ENCODE measurements around the gene UBE2M.

GRCh38 chr19:58513694-58514563 lies 44.5 kb downstream of the UBE2M start:
- no peak for TF ChIP-seq SUZ12 (IDR thresholded peaks at IDR 0.05; ENCODE audit: extremely low read depth, insufficient read depth, insufficient read length)
- no peak for TF ChIP-seq YY1 (IDR thresholded peaks at IDR 0.05; ENCODE audit: insufficient read depth, insufficient read length)
- TF ChIP-seq ZNF274 (IDR thresholded peaks at IDR 0.05; ENCODE audit: low read depth, low read length) = no peak

Data from NT2/D1 (cell line).